VCaP (cell line): ENCODE results near the gene DYRK2.

Source experiments
- H3K27ac ChIP-seq: fragments of 450-650 bp; 2 replicates; pipeline ENCODE4 v1.5.1; 2017
- CTCF ChIP-seq: fragments of 450-650 bp; conservative IDR thresholded peaks from 2 replicates; pipeline ENCODE4 v1.5.1; 2017; ENCODE audit warnings: mild to moderate bottlenecking, moderate library complexity

DYRK2 gene

DNA sequence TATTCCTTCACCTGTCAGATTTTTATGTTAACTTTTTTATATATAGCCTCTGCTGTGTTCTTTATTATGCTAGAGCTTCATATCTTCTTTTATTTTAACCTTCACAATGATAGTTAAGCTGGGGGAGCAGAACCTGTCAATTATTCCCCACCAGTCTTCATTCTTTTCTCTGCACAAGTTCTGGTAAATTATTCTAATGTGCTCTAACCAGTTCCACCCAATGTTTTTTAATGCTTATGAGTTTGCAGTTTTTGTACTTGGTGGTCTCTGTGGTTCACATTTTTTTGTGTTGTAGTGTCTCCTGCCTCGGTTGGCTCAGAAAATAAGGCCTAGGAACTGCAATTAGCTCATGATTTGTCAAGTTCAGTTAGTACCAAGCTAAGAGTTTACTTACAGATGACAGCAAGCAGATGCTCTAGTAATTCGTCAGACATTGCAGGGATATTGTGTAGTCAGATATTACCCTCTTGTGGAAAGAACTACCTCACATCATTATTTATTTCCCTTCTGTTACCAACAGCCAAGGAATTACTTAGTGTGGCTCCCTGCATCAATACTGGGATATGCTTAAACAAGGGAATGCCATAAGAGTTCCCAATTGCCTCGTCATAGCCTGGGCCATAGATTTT lies 14.5 kb downstream of the DYRK2 start:
- no peak overlapping the region for H3K27ac ChIP-seq

DNA sequence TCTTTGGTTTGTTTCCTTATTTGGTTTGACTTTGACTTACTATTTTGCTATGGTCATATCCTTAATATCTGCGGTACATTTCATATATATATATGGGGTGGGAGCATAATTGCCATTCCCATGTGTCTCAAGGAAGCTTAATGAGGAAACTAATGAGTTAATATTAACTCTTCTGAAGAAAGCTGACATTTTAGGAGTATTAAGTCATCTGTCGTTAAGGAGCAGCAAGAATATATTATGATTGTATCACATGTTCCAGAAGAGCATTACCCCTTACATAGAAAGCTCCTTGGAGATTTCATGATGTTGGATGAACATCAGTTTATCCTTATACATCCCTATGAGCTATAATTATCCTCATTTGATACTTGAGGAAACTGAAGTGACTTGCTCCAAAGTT lies 15.6 kb downstream of the DYRK2 start:
- no peak for TF ChIP-seq CTCF
- H3K27ac ChIP-seq, result no peak overlapping the region

More for the DNA sequence above, 14.5 kb downstream of the DYRK2 start:
- no peak for TF ChIP-seq CTCF

DNA sequence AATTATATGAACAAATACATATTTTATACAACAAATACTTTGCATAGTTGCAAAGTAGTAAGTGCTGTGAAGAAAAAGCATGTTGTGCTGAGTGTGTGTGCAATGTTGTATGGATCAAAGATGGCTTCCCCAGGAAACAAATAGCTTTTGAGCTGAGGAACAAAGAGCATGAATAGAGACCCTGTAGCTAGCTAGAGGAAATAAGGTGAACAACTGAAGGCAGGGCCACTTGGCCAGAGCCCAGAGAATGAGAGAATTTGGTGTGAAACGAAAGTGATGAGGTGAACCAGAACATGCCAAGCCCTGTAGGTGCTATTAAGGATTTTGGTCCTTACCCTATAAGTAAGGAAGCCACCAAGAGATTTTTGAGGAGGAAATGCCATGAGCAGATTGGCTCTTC lies 17.1 kb downstream of the DYRK2 start:
- TF ChIP-seq CTCF, result no peak

GRCh38 chr12:67666605-67667004 lies 18.1 kb downstream of the DYRK2 start:
- H3K27ac ChIP-seq, result peak overlapping the region; percentile 40; the same call in 1 of the 2 replicates
- TF ChIP-seq CTCF, result no peak

More for the DNA sequence above, 17.1 kb downstream of the DYRK2 start:
- H3K27ac ChIP-seq, result no peak overlapping the region

DNA sequence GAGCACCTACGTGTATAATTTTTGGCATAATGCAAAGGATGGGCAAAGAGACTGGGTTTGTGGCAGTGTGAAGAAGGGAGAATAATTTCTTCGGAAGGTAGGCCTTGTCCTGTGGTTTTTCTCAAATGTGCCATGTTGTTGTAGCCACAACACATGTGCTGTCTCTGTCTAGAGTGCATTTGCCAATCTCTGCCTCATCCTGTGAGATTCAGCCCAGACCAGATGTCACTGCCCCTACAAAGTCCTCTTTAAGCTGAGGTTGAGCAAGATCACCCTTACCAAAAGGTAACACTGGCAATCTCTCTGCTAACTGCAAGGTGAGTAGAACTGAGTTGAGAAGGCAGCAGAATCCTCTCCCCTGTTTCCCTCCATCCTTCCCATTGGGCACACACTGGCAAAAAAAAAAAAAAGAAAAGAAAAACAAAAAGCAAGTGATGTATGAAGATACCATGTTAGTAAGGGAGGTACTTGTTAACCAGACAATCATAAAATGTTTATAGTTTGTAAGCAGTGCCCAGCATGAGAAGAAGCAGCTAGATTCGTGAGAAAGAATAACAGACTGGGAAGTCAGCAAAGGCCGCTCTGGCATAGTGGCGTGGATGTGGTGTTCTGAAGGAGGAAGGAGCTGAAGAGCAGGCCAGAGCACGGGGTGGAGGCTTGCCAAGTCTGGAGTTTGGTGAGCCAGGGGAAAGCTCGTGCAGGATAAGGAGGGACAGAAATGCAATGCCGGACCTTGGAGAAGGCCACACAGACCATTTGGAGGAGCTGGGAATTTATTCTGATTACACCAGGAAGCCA lies 18.9 kb downstream of the DYRK2 start:
- peak overlapping the region; percentile 40 for H3K27ac ChIP-seq
- TF ChIP-seq CTCF, result no peak

GRCh38 chr12:67669217-67669933 lies 20.8 kb downstream of the DYRK2 start:
- no peak overlapping the region for H3K27ac ChIP-seq
- TF ChIP-seq CTCF, result no peak

DNA sequence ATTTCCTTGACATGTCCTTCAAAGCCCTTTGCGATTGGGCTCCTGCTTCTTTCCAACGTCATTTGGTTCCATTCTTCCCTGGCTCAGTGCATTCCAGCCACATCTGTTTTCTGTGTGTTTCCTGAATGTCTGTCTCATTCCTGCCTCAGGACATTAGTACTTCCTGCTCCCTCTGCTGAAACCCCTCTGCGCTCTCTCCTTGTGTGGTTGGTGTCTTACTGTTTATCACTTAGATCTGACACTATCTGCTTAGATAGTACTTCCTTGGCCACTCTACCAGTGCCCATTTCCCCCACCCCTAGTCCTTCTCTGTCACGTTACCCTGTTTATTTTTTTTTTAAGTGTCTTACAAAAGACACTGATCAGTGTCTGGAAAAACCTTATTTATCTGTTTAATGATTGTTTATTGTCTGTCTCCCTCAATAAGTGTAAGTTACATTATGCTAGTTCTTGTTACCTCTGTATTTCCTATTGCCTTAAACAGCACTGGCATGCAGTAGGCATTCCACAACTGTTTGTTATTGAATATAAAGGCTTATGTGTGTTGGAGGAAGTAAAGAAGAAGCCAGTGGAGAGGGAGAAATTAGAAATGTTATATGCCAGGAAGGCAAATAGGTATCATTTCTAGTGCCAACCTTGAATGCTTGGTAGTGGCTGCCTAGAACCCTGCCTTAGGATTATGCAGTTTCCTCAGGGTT lies 21.5 kb downstream of the DYRK2 start:
- TF ChIP-seq CTCF, result no peak
- H3K27ac ChIP-seq, result no peak overlapping the region
